RCC 7860 (cell line): ENCODE data around the gene VPS4B.
"Not testable (repeated sequence)": the region's sequence is repeated elsewhere in the genome, so short reads cannot be mapped to it uniquely, and the experiment has no call there.

Experiments used
- DNase-seq: peaks from one replicate; pipeline ENCODE4 v3.0.0-alpha.2; 2015; ENCODE audit warnings: low spot score
- FAIRE-seq: peaks from 2 replicates; lab custom pipeline; 2012; peaks lifted over from hg19 to GRCh38; lab: Jason Lieb, UNC

Gene VPS4B

DNA sequence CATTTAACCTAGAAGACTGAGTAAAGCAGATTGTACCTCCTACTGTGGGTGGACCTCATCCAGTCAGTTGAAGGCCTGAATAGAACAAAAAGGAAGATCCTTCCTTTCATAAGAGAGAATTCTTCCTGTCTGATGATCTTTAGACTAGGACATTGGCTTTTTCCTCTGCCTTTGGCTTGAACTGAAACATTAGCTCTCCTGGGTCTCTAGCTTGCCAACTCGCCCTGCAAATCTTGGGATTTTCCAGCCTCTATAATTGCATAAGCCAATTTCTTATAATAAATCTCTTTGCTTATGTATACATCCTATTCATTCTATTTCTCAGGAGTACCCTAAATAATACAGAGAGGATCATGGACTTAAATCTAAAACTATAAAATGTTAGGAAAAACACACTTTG lies 49.1 kb downstream of the VPS4B start:
- no peak for FAIRE-seq
- no peak for DNase-seq

DNA sequence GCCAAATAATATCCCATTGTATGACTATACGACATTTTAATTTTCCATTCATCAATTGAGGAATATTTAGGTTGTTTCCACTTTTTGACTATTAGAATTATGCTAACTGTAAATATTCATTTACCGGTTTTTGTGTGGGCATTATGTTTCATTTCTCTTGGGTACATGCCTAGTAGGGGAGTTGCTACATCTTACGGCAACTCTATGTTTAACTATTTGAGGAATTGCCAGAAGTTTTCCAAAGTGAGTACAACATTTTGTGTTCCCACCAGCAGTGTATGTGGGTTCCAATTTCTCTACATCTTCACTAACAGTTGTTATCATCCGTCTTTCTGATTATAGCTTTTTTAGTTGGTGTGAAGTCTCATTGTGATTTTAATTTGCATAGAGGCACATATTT lies 53.7 kb downstream of the VPS4B start:
- DNase-seq (no peak), FAIRE-seq (no peak)

DNA sequence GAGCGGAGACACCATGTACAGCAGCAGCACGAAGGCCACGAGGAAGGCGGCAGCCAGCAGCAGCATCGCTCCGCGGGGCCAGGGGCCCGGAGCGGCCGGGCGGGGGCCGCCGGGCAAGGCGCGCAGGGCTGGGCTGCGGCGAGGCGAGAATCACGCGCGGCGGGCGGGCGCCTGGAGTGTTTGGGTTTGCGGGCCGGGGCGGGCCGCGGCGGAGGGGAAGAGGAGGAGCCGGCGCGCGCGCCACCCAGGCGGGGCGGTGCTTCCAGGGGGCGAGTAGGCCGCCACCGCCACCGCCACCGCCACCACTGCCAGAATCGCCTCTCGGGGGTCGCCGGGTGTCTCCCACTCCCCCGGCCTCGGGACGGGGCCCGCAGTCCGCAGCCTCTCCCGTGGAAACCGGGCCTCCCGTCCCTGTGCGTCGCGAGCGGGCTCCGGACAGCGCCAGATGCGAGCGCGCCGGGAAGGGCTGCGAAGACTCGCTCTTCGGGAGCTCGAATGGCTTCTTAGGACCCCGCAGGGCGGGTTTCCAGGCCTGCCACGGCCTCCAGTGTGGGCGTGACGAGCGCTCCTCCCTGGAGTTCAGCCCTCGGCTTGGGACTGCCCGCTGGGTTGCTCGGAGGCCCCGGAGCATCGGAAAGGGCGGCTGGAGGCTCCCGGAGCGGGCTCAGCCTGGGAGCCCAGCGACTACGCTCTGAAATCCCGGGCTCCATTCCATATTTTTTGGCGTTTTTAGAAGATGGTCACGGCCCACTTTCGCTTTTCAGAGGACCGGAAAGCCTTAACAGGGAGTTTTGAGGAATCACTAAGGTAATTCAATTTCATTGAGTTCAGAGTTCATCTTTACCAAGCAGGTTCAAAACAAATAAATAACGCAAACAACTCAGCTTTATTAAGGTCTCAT lies 55.0 kb downstream of the VPS4B start, which contains the start of gene KDSR:
Gene KDSR, minus strand, starts transcription at position 154 of the 901 bp plus-strand sequence. Its CDS starts 88 bp downstream, at position 66.
- peak; percentile 91 for DNase-seq
- FAIRE-seq: peak; percentile 78

DNA sequence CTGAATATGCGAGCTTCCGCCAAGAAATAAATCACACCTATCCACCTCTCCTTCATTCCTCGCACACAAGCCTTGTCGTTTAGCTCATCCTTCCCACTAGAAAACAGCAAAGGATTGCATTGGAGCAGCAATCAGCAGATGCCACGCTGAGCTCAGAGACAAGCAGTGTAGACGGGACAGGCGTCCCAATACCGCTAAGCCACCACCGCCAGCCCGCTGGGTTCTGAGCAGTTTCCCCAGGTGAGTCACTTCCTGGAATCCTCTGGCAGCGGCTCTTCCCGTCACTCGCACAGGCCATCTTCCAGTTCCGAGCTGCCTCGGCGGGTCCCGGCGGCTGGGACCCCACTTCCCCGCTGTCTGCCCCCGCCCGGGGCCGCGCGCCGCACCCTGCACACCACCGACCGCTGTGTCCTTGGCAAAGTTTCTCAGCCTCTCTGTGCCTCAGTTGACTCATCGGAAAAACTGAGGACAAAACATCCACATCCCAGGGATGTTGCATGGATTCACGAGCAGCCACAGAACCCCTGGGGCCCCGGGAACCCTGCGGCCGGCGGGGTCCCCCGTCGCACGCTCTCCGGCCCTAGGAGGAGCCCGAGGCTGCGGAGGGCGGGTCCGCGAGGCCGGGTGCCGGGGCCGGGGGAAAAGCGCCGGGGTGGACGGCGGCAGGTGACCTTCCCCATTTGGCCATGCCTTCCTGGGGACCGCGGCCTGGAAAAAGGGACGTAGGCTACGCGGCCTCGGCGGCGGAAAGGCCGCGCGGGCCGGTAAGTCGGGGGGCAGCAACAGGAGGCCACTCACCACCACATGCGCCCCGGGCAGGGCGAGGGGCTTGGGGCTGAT lies 55.8 kb downstream of the VPS4B start:
- peak; percentile 69 for DNase-seq
- no peak for FAIRE-seq

DNA sequence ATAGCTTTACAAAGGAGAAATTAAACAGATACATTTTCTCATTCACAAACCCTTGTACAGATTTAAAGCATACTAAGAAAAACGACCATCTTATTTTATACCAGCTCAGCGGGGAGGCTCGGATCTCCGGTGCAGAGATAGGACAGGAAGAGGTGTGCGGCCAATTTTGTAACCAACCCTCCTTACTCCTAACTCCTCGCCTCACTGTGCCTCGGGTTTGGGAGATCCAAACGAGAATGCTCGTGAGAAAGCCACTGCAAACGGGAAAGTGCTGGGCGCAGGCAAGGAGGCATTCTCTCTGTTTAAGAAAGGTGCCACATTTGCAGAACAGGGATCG lies 56.4 kb downstream of the VPS4B start:
- FAIRE-seq (no peak), DNase-seq (no peak)

DNA sequence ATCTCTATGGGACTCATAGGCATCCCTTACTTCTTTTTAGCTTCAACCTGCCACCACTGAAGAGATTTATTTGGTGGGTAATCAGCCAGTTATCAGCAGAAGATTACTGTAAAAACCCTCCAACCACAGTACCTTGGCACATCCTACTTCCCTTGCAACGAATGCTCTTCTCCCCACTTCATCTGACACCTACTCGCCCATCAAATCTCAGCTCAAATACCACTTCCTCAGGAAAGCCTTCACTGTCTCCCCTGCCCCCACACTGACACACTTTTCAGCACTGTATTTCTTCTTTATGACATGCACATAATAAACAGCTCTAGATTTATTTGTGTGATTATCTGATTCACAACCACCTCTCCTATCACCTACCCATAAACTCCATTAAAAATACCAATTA lies 58.3 kb downstream of the VPS4B start:
- FAIRE-seq (no peak), DNase-seq (no peak)

DNA sequence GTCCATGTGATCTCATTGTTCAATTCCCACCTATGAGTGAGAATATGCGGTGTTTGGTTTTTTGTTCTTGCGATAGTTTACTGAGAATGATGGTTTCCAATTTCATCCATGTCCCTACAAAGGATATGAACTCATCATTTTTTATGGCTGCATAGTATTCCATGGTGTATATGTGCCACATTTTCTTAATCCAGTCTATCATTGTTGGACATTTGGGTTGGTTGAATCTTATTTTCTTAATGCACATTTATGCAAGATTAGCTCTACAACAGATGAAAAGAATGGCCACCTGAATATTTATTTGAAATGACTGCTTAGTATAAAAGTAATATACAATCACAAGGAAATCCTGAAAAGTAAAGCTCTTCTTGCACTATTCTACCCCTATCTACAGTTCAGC lies 58.9 kb downstream of the VPS4B start:
- not testable (repeated sequence) for FAIRE-seq

DNA sequence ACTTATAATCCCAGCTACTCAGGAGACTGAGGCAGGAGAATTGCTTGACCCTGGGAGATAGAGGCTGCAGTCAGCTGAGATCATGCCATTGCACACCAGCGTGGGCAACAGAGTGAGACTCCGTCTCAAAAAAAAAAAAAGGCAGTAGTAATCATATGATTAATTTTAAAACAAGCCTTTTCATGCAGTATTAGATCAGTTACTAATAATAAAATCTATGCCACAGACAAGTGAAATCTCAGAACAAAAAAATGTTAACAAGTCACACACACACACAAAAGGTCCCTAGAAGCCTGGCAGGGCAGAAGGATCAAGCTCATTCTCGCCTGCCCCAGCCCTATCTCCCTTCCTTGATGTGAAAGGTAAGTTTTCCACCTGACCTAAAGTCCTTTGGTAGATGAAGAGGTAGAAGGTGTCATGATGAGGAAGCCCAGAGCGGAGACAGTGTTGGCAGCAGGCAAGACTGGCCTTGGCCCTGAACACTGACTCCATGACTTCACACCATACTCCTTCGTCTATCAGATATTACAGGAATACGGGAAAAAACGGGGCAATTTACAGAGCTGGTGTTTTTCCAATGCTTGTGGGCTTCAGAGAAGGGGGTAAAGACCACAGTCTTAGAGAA lies 65.9 kb downstream of the VPS4B start:
- no peak for FAIRE-seq
- DNase-seq: no peak

More for the DNA sequence above, 58.9 kb downstream of the VPS4B start:
- not testable (repeated sequence) for DNase-seq

DNA sequence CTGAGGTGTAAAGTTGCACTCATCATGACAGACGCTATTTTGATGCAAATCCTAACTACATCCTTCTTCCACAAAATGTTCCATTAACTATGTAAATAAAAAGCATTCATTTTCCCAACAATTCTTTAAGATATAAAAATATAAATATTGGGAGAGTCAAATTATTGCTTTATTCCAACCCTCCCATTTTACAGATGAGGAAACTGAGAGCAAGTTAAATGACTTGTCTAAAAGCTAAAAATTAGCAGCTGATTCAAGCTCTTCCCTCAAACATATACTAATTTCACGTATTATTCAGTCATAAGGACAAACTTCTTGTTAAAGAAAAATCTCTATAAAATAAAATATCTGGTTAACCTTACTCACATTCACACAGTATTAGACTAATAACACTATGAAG lies 72.0 kb downstream of the VPS4B start:
- DNase-seq: no peak
- FAIRE-seq: no peak

DNA sequence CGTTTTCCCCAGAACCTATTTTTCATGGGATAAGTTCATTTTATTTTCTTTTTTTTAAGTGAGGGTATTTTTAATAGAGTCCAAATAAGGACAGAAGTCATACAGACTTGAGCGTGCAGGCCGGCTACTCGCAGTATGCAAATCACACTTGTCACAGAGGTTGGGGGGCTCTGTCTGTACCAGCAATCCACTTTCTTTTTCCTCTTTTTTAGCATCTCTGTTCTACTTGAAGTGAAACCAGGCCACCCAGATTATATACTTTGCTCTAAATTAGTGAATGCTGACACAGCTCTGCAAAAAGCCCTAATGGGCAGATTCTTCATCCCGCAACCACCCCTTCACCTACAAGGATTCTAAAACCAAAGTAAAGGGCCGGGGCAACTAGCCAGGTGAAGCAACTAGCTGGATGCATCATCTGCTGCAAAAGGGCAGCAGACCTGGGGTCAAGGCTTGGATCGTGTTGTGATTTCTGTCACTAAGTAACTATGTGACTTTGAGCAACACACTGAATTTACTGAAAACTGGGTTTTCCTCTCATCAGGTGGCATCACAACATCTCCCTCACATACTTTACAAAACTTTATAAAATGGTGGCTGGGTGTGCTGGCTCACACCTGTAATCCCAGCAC lies 73.7 kb downstream of the VPS4B start:
- FAIRE-seq (no peak), DNase-seq (no peak)

DNA sequence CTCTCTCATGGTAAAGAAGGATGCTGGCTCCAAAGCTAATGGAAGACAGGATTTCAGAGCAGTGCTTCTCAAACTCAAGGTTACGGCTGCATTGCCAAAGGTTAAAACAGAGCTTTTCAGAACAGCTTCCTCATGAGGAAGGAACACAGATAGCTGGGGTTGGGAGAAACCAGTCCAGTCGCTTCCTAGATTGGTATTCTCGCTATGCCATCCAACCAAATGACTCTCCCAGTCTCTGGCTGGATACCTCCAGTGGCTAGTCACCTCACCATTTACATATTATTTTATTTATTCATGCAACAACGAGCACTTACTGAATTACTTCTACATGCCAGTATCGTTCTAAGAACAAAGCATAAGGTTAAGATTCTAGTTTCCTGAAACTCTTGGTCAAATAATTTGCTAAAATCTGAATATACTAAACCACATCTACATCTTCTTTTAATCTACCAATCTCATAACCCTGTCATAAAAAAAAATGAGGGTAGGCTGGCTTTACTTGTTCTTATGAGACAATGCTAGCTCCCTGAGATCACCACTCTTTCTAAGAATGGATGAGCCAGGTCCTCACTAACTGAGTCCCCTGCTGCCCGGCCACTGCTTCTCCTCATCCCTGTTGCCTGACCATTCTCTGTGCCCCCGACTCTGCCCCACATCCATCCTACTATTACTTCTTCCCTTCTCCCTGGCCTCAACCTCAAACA lies 75.6 kb downstream of the VPS4B start:
- FAIRE-seq (no peak), DNase-seq (no peak)

DNA sequence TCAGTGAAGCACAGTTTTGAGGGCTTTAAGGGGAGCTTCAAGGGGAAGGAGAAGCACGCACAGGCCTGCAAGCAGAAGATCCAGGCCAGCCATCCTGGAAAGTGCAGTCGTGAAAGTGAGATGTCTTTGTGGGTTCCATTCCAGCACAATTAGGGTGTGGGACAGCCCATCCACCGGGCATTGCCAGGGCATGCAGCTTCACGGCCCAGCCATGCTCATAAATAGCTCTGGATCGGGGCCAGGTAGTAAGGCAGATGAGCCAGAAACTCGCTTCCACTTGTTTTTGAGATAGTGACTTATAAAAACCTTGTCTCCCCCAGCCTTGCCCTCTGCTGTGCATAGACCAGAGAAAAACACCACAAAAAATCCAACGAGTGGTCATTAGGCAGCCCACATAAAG lies 76.2 kb downstream of the VPS4B start:
- FAIRE-seq: no peak
- no peak for DNase-seq

DNA sequence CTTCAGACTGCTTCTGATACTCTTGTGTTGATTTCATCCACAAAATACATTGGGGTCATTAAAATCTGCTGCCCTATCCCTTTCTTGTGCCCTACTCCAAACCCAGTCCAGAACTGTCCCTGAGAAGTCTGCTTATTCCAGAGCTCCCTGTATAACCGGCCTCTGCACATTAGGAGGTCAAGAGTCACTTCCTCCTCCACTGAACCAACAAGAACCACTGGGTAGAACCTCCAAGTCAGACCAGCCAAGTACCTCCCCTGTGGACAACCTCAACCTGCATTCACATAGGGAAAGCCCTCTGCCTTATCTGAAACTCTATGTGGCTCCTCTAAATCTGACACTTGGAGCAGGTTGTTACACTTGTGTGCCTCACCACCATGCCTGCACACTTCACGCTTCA lies 77.4 kb downstream of the VPS4B start:
- DNase-seq (no peak), FAIRE-seq (no peak)

DNA sequence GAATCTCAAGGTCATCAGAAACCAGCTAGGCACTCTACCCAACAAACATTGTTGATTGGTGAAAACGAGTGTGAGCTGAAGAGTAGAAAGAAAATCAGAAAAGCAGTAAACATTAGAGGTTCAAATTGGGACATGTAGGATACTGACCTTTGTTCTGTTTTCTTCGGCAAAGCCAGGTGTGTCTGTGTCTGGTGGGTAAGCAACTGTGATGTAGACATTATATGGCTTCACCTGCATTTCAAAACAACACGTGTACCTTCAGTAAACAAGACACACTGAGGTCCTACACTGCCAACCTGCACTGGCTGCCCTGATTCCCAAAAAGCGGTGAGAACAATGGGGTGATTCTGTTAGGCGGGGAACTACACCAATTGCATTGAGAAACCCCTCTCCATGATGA lies 78.0 kb downstream of the VPS4B start:
- FAIRE-seq: no peak

DNA sequence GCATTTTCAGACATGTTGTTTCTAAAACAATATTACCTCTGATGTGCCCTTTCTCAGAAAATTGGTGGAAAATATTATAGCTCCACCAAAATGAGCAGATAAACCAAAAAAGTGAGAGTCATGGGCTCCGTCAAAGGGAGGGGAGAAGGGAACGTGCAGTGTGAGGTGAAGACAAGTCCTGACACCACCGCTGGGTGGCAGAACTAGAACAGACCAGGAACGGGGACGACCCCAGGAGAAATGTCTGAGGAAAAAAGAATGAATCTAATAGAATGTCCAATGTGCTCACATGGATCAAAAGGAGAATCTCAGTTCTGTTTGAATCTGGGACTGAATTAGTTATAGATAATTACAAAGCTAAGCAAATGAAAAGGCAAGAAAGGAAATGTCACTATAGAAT lies 80.1 kb downstream of the VPS4B start:
- no peak for FAIRE-seq
- DNase-seq: no peak

More for the DNA sequence above, 78.0 kb downstream of the VPS4B start:
- DNase-seq: no peak

DNA sequence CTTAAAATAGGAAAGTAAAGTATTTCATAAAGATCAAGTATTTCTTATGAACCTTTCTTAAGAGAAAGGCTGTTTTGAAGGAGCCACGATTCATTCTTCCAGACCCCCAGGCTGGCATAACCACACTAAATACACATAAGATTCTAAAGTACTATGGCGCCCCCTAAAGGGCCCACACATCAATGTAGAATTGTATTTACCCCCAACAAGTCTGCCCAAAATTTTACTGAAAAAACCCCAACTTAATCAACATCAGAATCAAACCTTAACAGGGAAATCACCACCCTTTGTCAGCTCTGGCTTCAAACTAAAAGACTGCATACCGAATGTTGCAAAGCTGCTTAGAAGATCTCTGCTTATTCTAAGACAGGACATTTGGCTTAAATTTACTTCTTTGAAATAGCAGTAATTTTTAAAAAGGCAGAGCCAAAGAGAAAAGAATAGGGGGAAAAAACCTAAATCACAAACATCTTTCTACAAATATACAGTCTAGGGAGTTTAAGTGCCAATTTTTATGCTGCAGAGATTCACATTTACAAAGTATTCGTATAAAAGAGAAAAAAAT lies 82.3 kb downstream of the VPS4B start:
- FAIRE-seq (no peak), DNase-seq (no peak)
